DND-41 (cell line): ENCODE data around the gene MET.
"Not testable (repeated sequence)": the region's sequence is repeated elsewhere in the genome, so short reads cannot be mapped to it uniquely, and the experiment has no call there.

Experiments
- ATAC-seq: fragments of 200-7000 bp; cut with Tn5 transposase; 3 replicates; pipeline ENCODE4 v1.9.1; 2021; ENCODE audit warnings: low read depth; ENCODE audit not compliant: insufficient read depth
- DNase-seq: peaks from one replicate; pipeline ENCODE4 v3.0.0-alpha.2; 2020
- H2AFZ ChIP-seq: 2 replicates; pipeline ENCODE4 v1.6.0; 2012; ENCODE audit warnings: low read depth, low read length
- H3K27ac ChIP-seq: 2 replicates; pipeline ENCODE4 v1.5.1; 2012; ENCODE audit warnings: low read length, inconsistent platforms
- H3K27me3 ChIP-seq: fragments of 200-600 bp; sonication (generic); 2 replicates; pipeline ENCODE4 v1.6.0; 2012; ENCODE audit warnings: low read length, mild to moderate bottlenecking, inconsistent platforms; ENCODE audit not compliant: insufficient read depth, poor library complexity
- H3K36me3 ChIP-seq: 2 replicates; pipeline ENCODE4 v1.5.1; 2012; ENCODE audit warnings: low read length, inconsistent platforms; ENCODE audit not compliant: insufficient read depth
- H3K4me1 ChIP-seq: 2 replicates; pipeline ENCODE4 v1.5.1; 2012; ENCODE audit warnings: mild to moderate bottlenecking, low read length; ENCODE audit not compliant: insufficient read depth
- H3K4me2 ChIP-seq: 2 replicates; pipeline ENCODE4 v1.6.0; 2012; ENCODE audit warnings: mild to moderate bottlenecking, moderate library complexity, low read length, inconsistent platforms; ENCODE audit not compliant: insufficient read depth
- H3K4me3 ChIP-seq, 2 experiments: fragments of 200-600 bp in 1 of 2; shearing (Covaris generic) in 1 of 2; 2 replicates each; pipeline ENCODE4 v1.5.1; 2012 to 2016; ENCODE audit warnings: inconsistent platforms in 2 of 2, low read length in 2 of 2, mild to moderate bottlenecking in 2 of 2, low read depth in 1 of 2, moderate library complexity in 1 of 2
- H3K79me2 ChIP-seq: 2 replicates; pipeline ENCODE4 v1.6.0; 2012; ENCODE audit warnings: low read length, inconsistent platforms; ENCODE audit not compliant: insufficient read depth
- H3K9ac ChIP-seq: 2 replicates; pipeline ENCODE4 v1.6.0; 2012; ENCODE audit warnings: low read depth, mild to moderate bottlenecking, inconsistent platforms, low read length, moderate library complexity
- H3K9me3 ChIP-seq: 2 replicates; pipeline ENCODE4 v1.5.1; 2012; ENCODE audit warnings: low read length, moderate library complexity, mild to moderate bottlenecking, inconsistent platforms; ENCODE audit not compliant: insufficient read depth, severe bottlenecking
- H4K20me1 ChIP-seq: 2 replicates; pipeline ENCODE4 v1.6.0; 2012; ENCODE audit warnings: low read length; ENCODE audit not compliant: insufficient read depth
- EZH2 ChIP-seq: IDR thresholded peaks from 3 replicates; pipeline ENCODE4 v1.6.1; 2012; ENCODE audit warnings: borderline replicate concordance, low read depth, mild to moderate bottlenecking, moderate library complexity, low read length, inconsistent platforms; ENCODE audit not compliant: severe bottlenecking
- TF ChIP-seq, protein P1 (sequence below): IDR thresholded peaks from 2 replicates; pipeline ENCODE4 v1.5.1; 2012; ENCODE audit warnings: borderline replicate concordance, low read length, moderate library complexity, mild to moderate bottlenecking; ENCODE audit not compliant: poor library complexity, severe bottlenecking; ENCODE audit errors: extremely low read depth

Gene MET

DNA sequence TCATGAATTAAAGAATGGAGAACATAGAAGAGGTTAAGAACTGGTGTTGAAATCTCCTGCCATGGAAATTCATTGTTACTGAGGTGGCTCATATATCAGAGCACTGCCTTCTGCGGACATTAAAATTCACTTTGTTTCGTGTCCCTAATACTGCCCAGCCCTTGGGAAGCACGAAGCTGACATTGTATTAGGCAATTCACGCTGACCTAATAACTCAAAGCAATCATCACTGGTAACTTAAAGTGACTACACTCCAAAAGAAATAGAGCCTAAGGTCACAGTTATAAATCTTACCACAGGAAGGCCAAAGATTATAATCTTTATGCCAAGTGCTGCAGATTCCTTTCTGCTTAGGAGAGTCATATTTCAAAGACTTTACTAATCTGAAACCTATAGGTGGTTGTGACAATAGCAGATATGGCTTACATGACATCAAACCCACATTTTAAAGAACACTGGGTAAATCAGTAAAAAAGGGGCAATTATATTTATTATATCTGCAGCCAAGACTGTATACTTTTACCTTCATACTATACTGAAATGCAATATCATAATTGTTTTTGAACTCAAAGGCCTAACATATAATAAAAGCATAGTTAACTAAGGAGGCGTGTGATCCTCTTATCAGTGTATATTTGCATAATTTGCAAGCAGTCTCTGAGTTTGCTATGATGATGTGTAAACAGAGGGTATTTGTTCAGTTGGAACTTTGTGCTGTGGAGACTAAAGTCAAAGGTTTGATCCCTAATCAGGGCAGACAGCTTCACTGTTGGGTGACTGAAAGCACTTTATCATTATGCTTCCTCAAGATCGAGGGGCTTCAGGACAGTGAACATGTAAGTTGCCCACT is 138.5 kb downstream of the MET start:
- peak; percentile 14; the same call in 1 of the 3 replicates for ATAC-seq
- DNase-seq: no peak
- Histone ChIP-seq H3K9me3 (no peaks in the 10 kb centered on the region), H2AFZ (no peak overlapping the region), H3K27me3 (peaks cover 12% of the 10 kb centered on the region), H3K4me3 (no peak overlapping the region), H4K20me1 (no peaks in the 10 kb centered on the region), H3K4me2 (no peak overlapping the region), H3K36me3 (no peaks in the 10 kb centered on the region), H3K27ac (no peak overlapping the region), H3K79me2 (no peaks in the 10 kb centered on the region), H3K9ac (no peak overlapping the region), H3K4me1 (no peaks in the 10 kb centered on the region)
- TF ChIP-seq EZH2: no peak
- TF ChIP-seq, protein P1, sequence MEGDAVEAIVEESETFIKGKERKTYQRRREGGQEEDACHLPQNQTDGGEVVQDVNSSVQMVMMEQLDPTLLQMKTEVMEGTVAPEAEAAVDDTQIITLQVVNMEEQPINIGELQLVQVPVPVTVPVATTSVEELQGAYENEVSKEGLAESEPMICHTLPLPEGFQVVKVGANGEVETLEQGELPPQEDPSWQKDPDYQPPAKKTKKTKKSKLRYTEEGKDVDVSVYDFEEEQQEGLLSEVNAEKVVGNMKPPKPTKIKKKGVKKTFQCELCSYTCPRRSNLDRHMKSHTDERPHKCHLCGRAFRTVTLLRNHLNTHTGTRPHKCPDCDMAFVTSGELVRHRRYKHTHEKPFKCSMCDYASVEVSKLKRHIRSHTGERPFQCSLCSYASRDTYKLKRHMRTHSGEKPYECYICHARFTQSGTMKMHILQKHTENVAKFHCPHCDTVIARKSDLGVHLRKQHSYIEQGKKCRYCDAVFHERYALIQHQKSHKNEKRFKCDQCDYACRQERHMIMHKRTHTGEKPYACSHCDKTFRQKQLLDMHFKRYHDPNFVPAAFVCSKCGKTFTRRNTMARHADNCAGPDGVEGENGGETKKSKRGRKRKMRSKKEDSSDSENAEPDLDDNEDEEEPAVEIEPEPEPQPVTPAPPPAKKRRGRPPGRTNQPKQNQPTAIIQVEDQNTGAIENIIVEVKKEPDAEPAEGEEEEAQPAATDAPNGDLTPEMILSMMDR: no peak

DNA sequence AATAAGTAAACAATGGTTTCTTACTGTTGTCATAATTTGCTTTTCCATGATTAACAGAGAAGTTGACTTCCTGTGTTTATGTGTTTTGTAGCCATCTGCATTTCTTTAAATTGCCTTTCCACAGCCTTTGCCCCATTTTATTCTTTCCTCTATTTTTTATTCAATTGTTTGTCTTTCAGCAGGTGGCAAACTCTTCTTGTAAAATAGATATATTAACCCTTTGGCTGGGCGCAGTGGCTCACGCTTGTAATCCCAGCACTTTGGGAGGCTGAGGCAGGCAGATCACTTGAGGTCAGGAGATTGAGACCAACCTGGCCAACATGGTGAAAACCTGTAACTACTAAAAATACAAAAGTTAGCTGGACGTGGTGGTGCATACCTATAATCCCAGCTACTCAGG is 139.8 kb downstream of the MET start:
- H3K27ac ChIP-seq: no peak overlapping the region
- H3K4me1 ChIP-seq: no peaks in the 10 kb centered on the region
- H3K79me2 ChIP-seq: no peaks in the 10 kb centered on the region
- peaks cover 17% of the 10 kb centered on the region for H3K27me3 ChIP-seq
- H3K36me3 ChIP-seq: no peaks in the 10 kb centered on the region
- H3K9ac ChIP-seq: no peak overlapping the region
- no peak overlapping the region for H3K4me3 ChIP-seq
- H3K4me2 ChIP-seq: no peak overlapping the region
- no peak for ATAC-seq
- H4K20me1 ChIP-seq: no peaks in the 10 kb centered on the region
- no peak overlapping the region for H2AFZ ChIP-seq
- H3K9me3 ChIP-seq: no peaks in the 10 kb centered on the region
- no peak for DNase-seq
- TF ChIP-seq, protein P1: no peak
- no peak for TF ChIP-seq EZH2

- Histone ChIP-seq H3K27me3 (peaks cover 17% of the 10 kb centered on the region), H3K4me2 (no peak overlapping the region), H2AFZ (no peak overlapping the region), H3K27ac (no peak overlapping the region), H3K4me1 (no peaks in the 10 kb centered on the region), H3K36me3 (no peaks in the 10 kb centered on the region), H4K20me1 (no peaks in the 10 kb centered on the region), H3K9me3 (no peaks in the 10 kb centered on the region), H3K79me2 (no peaks in the 10 kb centered on the region), H3K4me3 (no peak overlapping the region), H3K9ac (no peak overlapping the region)
- TF ChIP-seq, protein P1: no peak
- no peak for TF ChIP-seq EZH2
- ATAC-seq (no peak), DNase-seq (no peak)
These were observed 140.9 kb downstream of the MET start for GRCh38 chr7:116812860-116813259.

GRCh38 chr7:116813371-116813770 is 141.4 kb downstream of the MET start:
- ATAC-seq, H3K9me3 ChIP-seq, H3K27ac ChIP-seq, H4K20me1 ChIP-seq, H3K4me1 ChIP-seq, H3K36me3 ChIP-seq, H2AFZ ChIP-seq, DNase-seq, H3K9ac ChIP-seq, H3K4me2 ChIP-seq, H3K4me3 ChIP-seq, H3K79me2 ChIP-seq: not testable (repeated sequence)
- peaks cover 17% of the 10 kb centered on the region for H3K27me3 ChIP-seq
